H1 (cell line): ENCODE measurements around the gene MRPS10. TPM values are rescaled to one million over a fixed set of nuclear protein-coding genes. Genes with fewer than 3 reads are reported as not detected.

Experiments
- CTCF ChIA-PET: fragments of 300-600 bp; sonication (Branson Sonifier 250); formaldehyde crosslinking; loops from one replicate; lab custom pipeline; 2021; ENCODE audit not compliant: partially characterized antibody; lab: Charles Lee
- POLR2A ChIA-PET: fragments of 300-600 bp; sonication (Branson Sonifier 250); formaldehyde crosslinking; loops from one replicate; lab custom pipeline; 2021; ENCODE audit warnings: inconsistent platforms; ENCODE audit not compliant: partially characterized antibody; lab: Charles Lee
- DNase-seq, 2 experiments: peaks; one replicate each; pipeline versions ENCODE4 v3.0.0 to v3.0.0-alpha.2; 2010 to 2022; ENCODE audit warnings: low spot score in 2 of 2, low read depth in 1 of 2, mixed read lengths in 1 of 2
- FAIRE-seq: peaks from 2 replicates; lab custom pipeline; 2011; peaks lifted over from hg19 to GRCh38; lab: Jason Lieb, UNC
- H2AFZ ChIP-seq: 2 replicates; pipeline ENCODE4 v1.8.1; 2012; ENCODE audit warnings: low read length, inconsistent platforms
- H2AK5ac ChIP-seq: 2 replicates; pipeline ENCODE4 v1.6.1; 2013; ENCODE audit warnings: low read depth, low read length
- H2BK120ac ChIP-seq: replicated peaks from 2 replicates; pipeline ENCODE3; 2013; ENCODE audit warnings: low read depth, low read length, inconsistent platforms
- H2BK12ac ChIP-seq: 2 replicates; pipeline ENCODE4 v1.6.1; 2013; ENCODE audit warnings: low read depth, low read length
- H2BK15ac ChIP-seq: 2 replicates; pipeline ENCODE4 v1.6.1; 2013; ENCODE audit warnings: low read length
- H2BK20ac ChIP-seq: 2 replicates; pipeline ENCODE4 v1.6.1; 2013; ENCODE audit warnings: low read length
- H2BK5ac ChIP-seq: 2 replicates; pipeline ENCODE4 v1.6.1; 2013; ENCODE audit warnings: low read depth, low read length
- H3K14ac ChIP-seq: 2 replicates; pipeline ENCODE4 v1.6.1; 2013; ENCODE audit warnings: inconsistent platforms; ENCODE audit not compliant: insufficient read length
- H3K18ac ChIP-seq: 2 replicates; pipeline ENCODE4 v1.6.1; 2013; ENCODE audit warnings: low read length; ENCODE audit errors: extremely low read depth
- H3K23ac ChIP-seq: 2 replicates; pipeline ENCODE4 v1.6.1; 2013; ENCODE audit warnings: inconsistent platforms; ENCODE audit not compliant: insufficient read length
- H3K23me2 ChIP-seq: 2 replicates; pipeline ENCODE4 v1.6.1; 2013; ENCODE audit warnings: low read depth, low read length
- H3K27ac ChIP-seq: 2 replicates; pipeline ENCODE4 v1.6.1; 2011; ENCODE audit warnings: low read depth, low read length, inconsistent platforms
- H3K27me3 ChIP-seq, 4 experiments: replicated peaks in 1 of 4; 1 replicate in 1 of 4; 2 replicates in 3 of 4; pipeline versions ENCODE4 v1.6.1 to v1.8.1; 2011 to 2013; ENCODE audit warnings: low read length in 3 of 4, mild to moderate bottlenecking in 3 of 4, inconsistent platforms in 2 of 4, mixed read lengths in 2 of 4, moderate library complexity in 1 of 4; ENCODE audit not compliant: control insufficient read depth in 3 of 4, insufficient read depth in 3 of 4; ENCODE audit errors: extremely low read depth in 1 of 4
- H3K36me3 ChIP-seq, 4 experiments: 2 replicates each; pipeline versions ENCODE4 v1.6.1 to v1.8.1; 2011 to 2013; ENCODE audit warnings: mild to moderate bottlenecking in 4 of 4, low read length in 3 of 4, moderate library complexity in 2 of 4, control low read depth in 1 of 4, inconsistent platforms in 1 of 4; ENCODE audit not compliant: insufficient read depth in 4 of 4, control insufficient read depth in 2 of 4
- H3K4ac ChIP-seq: replicated peaks from 2 replicates; pipeline ENCODE3; 2013; ENCODE audit warnings: low read length, low read depth, mixed read lengths, inconsistent platforms; ENCODE audit not compliant: insufficient read length
- H3K4me1 ChIP-seq, 4 experiments: replicated peaks in 1 of 4; 1 replicate in 1 of 4; 2 replicates in 3 of 4; pipeline versions ENCODE4 v1.6.1 to v1.8.1; 2011 to 2013; ENCODE audit warnings: low read length in 3 of 4, inconsistent platforms in 2 of 4, mixed read lengths in 1 of 4; ENCODE audit not compliant: insufficient read depth in 4 of 4, control insufficient read depth in 3 of 4
- H3K4me2 ChIP-seq, 2 experiments: 2 replicates each; pipeline versions ENCODE4 v1.6.1 to v1.8.1; 2011 to 2013; ENCODE audit warnings: low read depth in 2 of 2, low read length in 2 of 2, control low read depth in 1 of 2, inconsistent platforms in 1 of 2, mild to moderate bottlenecking in 1 of 2; ENCODE audit not compliant: insufficient read depth in 1 of 2
- H3K4me3 ChIP-seq, 4 experiments: fragments of 200-600, 300-600 bp in 1 of 4; sonication (generic), shearing (Covaris generic), sonication (Bioruptor Twin) in 1 of 4; 2 replicates each; pipeline versions ENCODE4 v1.5.1 to v1.8.1; 2011 to 2016; ENCODE audit warnings: low read length in 4 of 4, low read depth in 3 of 4, control low read depth in 2 of 4, inconsistent platforms in 2 of 4, mild to moderate bottlenecking in 2 of 4, mixed read lengths in 1 of 4, moderate library complexity in 1 of 4; ENCODE audit not compliant: insufficient read depth in 2 of 4; ENCODE audit errors: extremely low read depth in 1 of 4
- H3K56ac ChIP-seq: replicated peaks from 2 replicates; pipeline ENCODE3; 2013; ENCODE audit warnings: low read depth, mild to moderate bottlenecking, mixed read lengths, low read length, inconsistent platforms; ENCODE audit not compliant: insufficient read length
- H3K79me1 ChIP-seq: 2 replicates; pipeline ENCODE4 v1.6.1; 2013; ENCODE audit warnings: low read depth, low read length, control low read depth
- H3K79me2 ChIP-seq, 2 experiments: 2 replicates each; pipeline versions ENCODE4 v1.6.1 to v1.8.1; 2012 to 2013; ENCODE audit warnings: low read length in 2 of 2, mild to moderate bottlenecking in 2 of 2, inconsistent platforms in 1 of 2; ENCODE audit not compliant: insufficient read depth in 2 of 2, control insufficient read depth in 1 of 2
- H3K9ac ChIP-seq, 4 experiments: replicated peaks in 1 of 4; 1 replicate in 1 of 4; 2 replicates in 3 of 4; pipeline versions ENCODE4 v1.6.1 to v1.8.1; 2011 to 2013; ENCODE audit warnings: low read depth in 3 of 4, low read length in 3 of 4, control low read depth in 2 of 4, mild to moderate bottlenecking in 2 of 4, moderate library complexity in 2 of 4, inconsistent platforms in 1 of 4; ENCODE audit errors: extremely low read depth in 1 of 4
- H3K9me3 ChIP-seq, 2 experiments: 2 replicates each; pipeline versions ENCODE4 v1.6.1 to v1.8.1; 2012 to 2013; ENCODE audit warnings: mild to moderate bottlenecking in 2 of 2, moderate library complexity in 2 of 2, control low read depth in 1 of 2, inconsistent platforms in 1 of 2, low read depth in 1 of 2, low read length in 1 of 2, mixed read lengths in 1 of 2; ENCODE audit not compliant: insufficient read depth in 2 of 2
- H4K20me1 ChIP-seq, 2 experiments: replicated peaks in 1 of 2; 2 replicates each; pipeline versions ENCODE3 to v1.8.1; 2011 to 2013; ENCODE audit warnings: inconsistent platforms in 2 of 2, low read length in 2 of 2, mild to moderate bottlenecking in 1 of 2; ENCODE audit not compliant: insufficient read depth in 2 of 2, control insufficient read depth in 1 of 2
- H4K5ac ChIP-seq: 2 replicates; pipeline ENCODE4 v1.6.1; 2013; ENCODE audit warnings: low read length, low read depth, mixed read lengths, inconsistent platforms; ENCODE audit not compliant: insufficient read length
- H4K8ac ChIP-seq: 2 replicates; pipeline ENCODE4 v1.8.0; 2013; ENCODE audit warnings: mild to moderate bottlenecking, moderate library complexity, low read length, inconsistent platforms; ENCODE audit not compliant: insufficient read depth; ENCODE audit errors: extremely low read depth
- H4K91ac ChIP-seq: replicated peaks from 2 replicates; pipeline ENCODE3; 2013; ENCODE audit warnings: low read length, mixed read lengths, inconsistent platforms; ENCODE audit not compliant: insufficient read length
- BCL11A ChIP-seq, 2 experiments: IDR thresholded peaks; one replicate each; pipeline ENCODE4 v1.6.1; 2011; ENCODE audit warnings: low read depth in 2 of 2, low read length in 2 of 2, mild to moderate bottlenecking in 2 of 2
- CEBPB ChIP-seq: IDR thresholded peaks from 2 replicates; pipeline ENCODE4 v1.6.1; 2012; ENCODE audit warnings: low read depth, low read length
- MAFK ChIP-seq: IDR thresholded peaks from 2 replicates; pipeline ENCODE4 v1.6.1; 2012; ENCODE audit warnings: low read depth, mild to moderate bottlenecking, improper control_type of control experiment, low read length
- WGBS, 2 experiments: shearing (Covaris generic) in 1 of 2; methylation state at CpG; one replicate each; pipeline versions ENCODE4 v1.1.6 to v1.1.7; 2013 to 2015; ENCODE audit warnings: low lambda C conversion rate in 2 of 2, mixed read lengths in 2 of 2, inconsistent platforms in 1 of 2, low coverage in 1 of 2, missing lambda C conversion rate in 1 of 2; ENCODE audit not compliant: insufficient replicate concordance in 2 of 2, insufficient coverage in 1 of 2, insufficient read length in 1 of 2; ENCODE audit errors: extremely low coverage in 1 of 2, missing lambda C conversion rate in 1 of 2; 5-methylcytosine and 5-hydroxymethylcytosine counted together
- polyA plus RNA-seq, 7 experiments: library from polyadenylated mRNA; depleted of rRNA in 3 of 7; stranded (reverse) in 5 of 7; unstranded in 2 of 7; fragments of >200 nt in 5 of 7; fragments of 200-250 nt in 2 of 7; gene quantifications; 1 replicate in 5 of 7; 2 replicates in 1 of 7; 4 replicates in 1 of 7; pipeline versions ENCODE4 v1.2.1 to v1.2.3, GENCODE V29; 2011 to 2013; ENCODE audit warnings: missing spikeins in 2 of 7, mixed read lengths in 2 of 7
- total RNA-seq: library from RNA; stranded (reverse); fragmentation: NEBNext Ultra II Directional; extraction: Animal tissue kit (Norgen Biotek cat#: 25700); gene quantifications from 2 replicates; pipeline ENCODE4 v1.2.1, GENCODE V29; 2021
- TF ChIP-seq, protein P1 (sequence below): IDR thresholded peaks from 2 replicates; pipeline ENCODE4 v1.6.1; 2012; ENCODE audit warnings: inconsistent platforms

Gene MRPS10
- total and polyA plus RNA-seq, 2 of the 8 experiments (the other 6 are each of a cell fraction or from before 2014, with no cell fraction given), result 20.5 to 33.6 TPM

DNA sequence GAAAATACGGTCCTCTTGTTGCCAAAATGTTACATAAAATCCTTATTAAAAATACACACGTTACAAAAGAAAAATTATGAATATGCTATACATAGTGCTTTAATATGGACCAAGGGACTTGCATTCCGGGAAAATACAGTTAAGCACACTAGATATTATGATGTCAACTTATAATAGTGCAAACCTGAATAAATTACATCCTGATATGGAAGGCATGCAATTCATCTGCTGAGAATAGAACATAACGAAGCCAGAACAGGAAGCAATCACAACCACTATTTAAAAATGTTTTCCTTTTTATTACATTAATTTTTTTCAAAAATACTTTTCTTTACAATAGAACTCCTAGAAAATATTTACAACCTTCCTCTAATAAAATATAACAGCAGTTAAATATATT, 7.8 kb upstream of the MRPS10 start:
- H4K91ac ChIP-seq, result no peak overlapping the region
- CTCF ChIA-PET, result interaction anchor here (1.0 to 1.5 kb wide), 4 partner anchors 11 to 306 kb away, joined by 3 to 5 read pairs (median 3); no protein-coding TSS in a partner anchor
- H2AFZ ChIP-seq, result no peak overlapping the region
- no peak overlapping the region for H2BK5ac ChIP-seq
- H4K20me1 ChIP-seq, result no peaks in the 10 kb centered on the region
- no peaks in the 10 kb centered on the region for H3K27me3 ChIP-seq
- H2AK5ac ChIP-seq, result no peak overlapping the region
- no peak overlapping the region for H3K56ac ChIP-seq
- H3K4me3 ChIP-seq, result no peak overlapping the region
- no peak overlapping the region for H3K18ac ChIP-seq
- H3K9me3 ChIP-seq, result no peaks in the 10 kb centered on the region
- WGBS, 2 experiments, result 91% methylated on average over 4 of the region's 4 CpGs; no CpG with 5 or more reads in 1 of the 2 experiments
- H3K9ac ChIP-seq, result no peak overlapping the region
- no peak overlapping the region for H3K14ac ChIP-seq
- H3K27ac ChIP-seq, result no peak overlapping the region
- DNase-seq (no peak), FAIRE-seq (no peak)
- H3K79me2 ChIP-seq, result no peaks in the 10 kb centered on the region
- no peaks in the 10 kb centered on the region for H3K79me1 ChIP-seq
- no peak overlapping the region for H4K5ac ChIP-seq
- POLR2A ChIA-PET, result no interaction called here
- no peak overlapping the region for H3K23ac ChIP-seq
- no peak overlapping the region for H4K8ac ChIP-seq
- TF ChIP-seq, protein P1, sequence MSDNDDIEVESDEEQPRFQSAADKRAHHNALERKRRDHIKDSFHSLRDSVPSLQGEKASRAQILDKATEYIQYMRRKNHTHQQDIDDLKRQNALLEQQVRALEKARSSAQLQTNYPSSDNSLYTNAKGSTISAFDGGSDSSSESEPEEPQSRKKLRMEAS, result no peak
- TF ChIP-seq BCL11A (IDR thresholded peaks at IDR 0.05; ENCODE audit: low read depth in 2 of 2, low read length in 2 of 2) (no peak), MAFK (no peak), CEBPB (no peak)
- TF ChIP-seq, all 59 proteins: peak for 0
- H3K4me2 ChIP-seq, result no peak overlapping the region
- no peaks in the 10 kb centered on the region for H3K4me1 ChIP-seq
- H2BK20ac ChIP-seq, result no peak overlapping the region
- H3K36me3 ChIP-seq, result peaks cover 0 to 18% (median 11%) of the 10 kb centered on the region in 4 experiments; a peak in 6 of 8 replicates
- no peak overlapping the region for H2BK120ac ChIP-seq
- H3K23me2 ChIP-seq, result no peaks in the 10 kb centered on the region
- no peak overlapping the region for H2BK15ac ChIP-seq
- H3K4ac ChIP-seq, result no peak overlapping the region
- H2BK12ac ChIP-seq, result no peak overlapping the region
